ENCODE data around the gene RIIAD1.
A peak's percentile ranks its signal among the peaks of the same experiment; 100 is the strongest.
"Not testable (repeated sequence)": the region's sequence is repeated elsewhere in the genome, so short reads cannot be mapped to it uniquely, and the experiment has no call there.

The RIIAD1 gene

GRCh38 chr1:151720974-151721787 lies at the start of gene RIIAD1:
Gene RIIAD1 (plus strand): TSS chr1:151721522. CDS start chr1:151721537, 15 bp downstream.
- in situ Hi-C loops (cut with MboI; ENCODE audit: low sequenced_read_pairs, unreplicated experiment) = no loop called here
- DNase-seq (ENCODE audit: low spot score) = peak; percentile 93
- TF ChIP-seq CTCF (IDR thresholded peaks at IDR 0.05; ENCODE audit: borderline replicate concordance, control extremely low read depth, extremely low read depth, insufficient read depth, missing control alignments) = no peak

GRCh38 chr1:151673407-151673806 lies 47.9 kb upstream of the RIIAD1 start:
- in situ Hi-C loops (cut with MboI; ENCODE audit: low sequenced_read_pairs, unreplicated experiment) = no loop called here
- DNase-seq (ENCODE audit: low spot score) = no peak
- no peak for TF ChIP-seq CTCF (IDR thresholded peaks at IDR 0.05; ENCODE audit: borderline replicate concordance, control extremely low read depth, extremely low read depth, insufficient read depth, missing control alignments)

- in situ Hi-C loops (cut with MboI; ENCODE audit: low sequenced_read_pairs, unreplicated experiment) = no loop called here
- no peak for DNase-seq (ENCODE audit: low spot score)
Observed at GRCh38 chr1:151680391-151680790, 40.9 kb upstream of the RIIAD1 start.

GRCh38 chr1:151680826-151681225 lies 40.5 kb upstream of the RIIAD1 start:
- DNase-seq (ENCODE audit: low spot score) = no peak
- no peak for TF ChIP-seq CTCF (IDR thresholded peaks at IDR 0.05; ENCODE audit: borderline replicate concordance, control extremely low read depth, extremely low read depth, insufficient read depth, missing control alignments)
- in situ Hi-C loops (cut with MboI; ENCODE audit: low sequenced_read_pairs, unreplicated experiment) = no loop called here

More at GRCh38 chr1:151680391-151680790, 40.9 kb upstream of the RIIAD1 start:
- TF ChIP-seq CTCF (IDR thresholded peaks at IDR 0.05; ENCODE audit: borderline replicate concordance, control extremely low read depth, extremely low read depth, insufficient read depth, missing control alignments) = no peak

GRCh38 chr1:151681923-151682322 lies 39.4 kb upstream of the RIIAD1 start:
- no peak for TF ChIP-seq CTCF (IDR thresholded peaks at IDR 0.05; ENCODE audit: borderline replicate concordance, control extremely low read depth, extremely low read depth, insufficient read depth, missing control alignments)
- in situ Hi-C loops (cut with MboI; ENCODE audit: low sequenced_read_pairs, unreplicated experiment) = no loop called here
- DNase-seq (ENCODE audit: low spot score) = no peak

GRCh38 chr1:151682901-151683300 lies 38.4 kb upstream of the RIIAD1 start:
- DNase-seq (ENCODE audit: low spot score); in situ Hi-C loops (cut with MboI; ENCODE audit: low sequenced_read_pairs, unreplicated experiment): not testable (repeated sequence)

GRCh38 chr1:151684128-151684527 lies 37.2 kb upstream of the RIIAD1 start:
- in situ Hi-C loops (cut with MboI; ENCODE audit: low sequenced_read_pairs, unreplicated experiment) = no loop called here
- TF ChIP-seq CTCF (IDR thresholded peaks at IDR 0.05; ENCODE audit: borderline replicate concordance, control extremely low read depth, extremely low read depth, insufficient read depth, missing control alignments) = no peak
- no peak for DNase-seq (ENCODE audit: low spot score)

All from GM13976 (cell line).